GM21526 (cell line): ENCODE measurements around the gene BMPR1A.
A peak's percentile ranks its signal among the peaks of the same experiment; 100 is the strongest.
"Not testable (repeated sequence)": the region's sequence is repeated elsewhere in the genome, so short reads cannot be mapped to it uniquely, and the experiment has no call there.

Experiments
- ATAC-seq: cut with Tn5 transposase; IDR thresholded peaks from one replicate; pipeline ENCODE4 v1.9.1; 2021; ENCODE audit warnings: moderate library complexity; ENCODE audit not compliant: unreplicated experiment, low FRiP score

The BMPR1A gene

GRCh38 chr10:86962136-86962980 is 205.9 kb downstream of the BMPR1A start:
- ATAC-seq = no peak

GRCh38 chr10:86962981-86963310 is 206.5 kb downstream of the BMPR1A start:
- no peak for ATAC-seq

- ATAC-seq = no peak
These were observed 207.0 kb downstream of the BMPR1A start for GRCh38 chr10:86963341-86963919.

- no peak for ATAC-seq
These were observed 207.8 kb downstream of the BMPR1A start for GRCh38 chr10:86964061-86964846.

GRCh38 chr10:86964847-86965190 is 208.4 kb downstream of the BMPR1A start:
- ATAC-seq = no peak

- ATAC-seq = peak; percentile 43
These were observed 209.7 kb downstream of the BMPR1A start for GRCh38 chr10:86965986-86966654.

GRCh38 chr10:86967481-86967941 is 211.1 kb downstream of the BMPR1A start:
- ATAC-seq = no peak

GRCh38 chr10:86968271-86968993 is 212.0 kb downstream of the BMPR1A start, which contains the start of gene ADIRF:
Gene ADIRF, plus strand, starts transcription at chr10:86968482. Its CDS starts 63 bp downstream, at chr10:86968545.
- ATAC-seq = no peak

GRCh38 chr10:86968994-86969355 is 212.6 kb downstream of the BMPR1A start:
- ATAC-seq = no peak

- no peak for ATAC-seq
These were observed 213.1 kb downstream of the BMPR1A start for GRCh38 chr10:86969421-86970041.

GRCh38 chr10:86970162-86970981 is 214.0 kb downstream of the BMPR1A start:
- no peak for ATAC-seq

GRCh38 chr10:86970982-86971231 is 214.5 kb downstream of the BMPR1A start:
- peak; percentile 4 for ATAC-seq

- peak; percentile 63 for ATAC-seq
These were observed 215.0 kb downstream of the BMPR1A start for GRCh38 chr10:86971232-86971991.

GRCh38 chr10:86972613-86973380 is 216.4 kb downstream of the BMPR1A start:
- no peak for ATAC-seq

- no peak for ATAC-seq
These were observed 218.1 kb downstream of the BMPR1A start for GRCh38 chr10:86974484-86974883.

- no peak for ATAC-seq
These were observed 220.1 kb downstream of the BMPR1A start for GRCh38 chr10:86976362-86977056.

- ATAC-seq = not testable (repeated sequence)
These were observed 222.0 kb downstream of the BMPR1A start for GRCh38 chr10:86978457-86978856.
